BJ (cell line): ENCODE measurements around the gene TMEM171. TPM values are rescaled to one million over a fixed set of nuclear protein-coding genes. Genes with fewer than 3 reads are reported as not detected.

Source experiments
- CTCF ChIA-PET: fragments of 350-600 bp; formaldehyde crosslinking; extraction: SDS; loops from one replicate; lab custom pipeline; 2021; ENCODE audit warnings: antibody characterized with exemption, inconsistent platforms; lab: Yijun Ruan, JAX
- POLR2A ChIA-PET: fragments of 300-600 bp; sonication (Branson Sonifier 250); formaldehyde crosslinking; extraction: SDS; loops from one replicate; lab custom pipeline; 2021; ENCODE audit warnings: antibody characterized with exemption; lab: Charles Lee
- DNase-seq: peaks from one replicate; pipeline ENCODE4 v3.0.0-alpha.2; 2011; ENCODE audit warnings: low read depth
- H3K27me3 ChIP-seq: 2 replicates; pipeline ENCODE4 v1.6.0; 2011; ENCODE audit warnings: low read length; ENCODE audit not compliant: control insufficient read depth, insufficient read depth
- H3K36me3 ChIP-seq: 2 replicates; pipeline ENCODE4 v1.5.1; 2011; ENCODE audit warnings: low read length; ENCODE audit not compliant: control insufficient read depth, insufficient read depth
- H3K4me3 ChIP-seq: 2 replicates; pipeline ENCODE4 v1.5.1; 2011; ENCODE audit warnings: low read depth, mild to moderate bottlenecking, control low read depth, low read length
- CTCF ChIP-seq: IDR thresholded peaks from 2 replicates; pipeline ENCODE4 v1.5.1; 2011; ENCODE audit warnings: low read depth, mild to moderate bottlenecking, control low read depth, inconsistent platforms, low read length, moderate library complexity; ENCODE audit not compliant: insufficient read depth
- polyA minus RNA-seq: library from RNA; depleted of rRNA, polyadenylated mRNA; stranded (reverse); fragments of >200 nt; gene quantifications from 2 replicates; pipeline ENCODE4 v1.2.3, GENCODE V29; 2011; rRNA and poly(A)+ RNA removed
- polyA plus RNA-seq: library from polyadenylated mRNA; depleted of rRNA; stranded (reverse); fragments of >200 nt; gene quantifications from 2 replicates; pipeline ENCODE4 v1.2.3, GENCODE V29; 2011; rRNA removed

TMEM171 gene
- polyA plus RNA-seq: 4.4 and 5.3 TPM in 2 replicates
- polyA minus RNA-seq: 1.3 and 2.1 TPM in 2 replicates

GRCh38 chr5:73120222-73121118, at the start of gene TMEM171:
TMEM171 (plus strand) TSS chr5:73120575; CDS start chr5:73123374, 2,799 bp downstream.
- ChIA-PET POLR2A (no interaction called here), CTCF (interaction anchor here (1.0 kb wide), 1 partner anchor 50 kb away, joined by 3 read pairs; no protein-coding TSS in a partner anchor)
- no peak for DNase-seq

GRCh38 chr5:73081093-73081492, 39.3 kb upstream of the TMEM171 start:
- H3K27me3 ChIP-seq: no peaks in the 10 kb centered on the region
- no peak for DNase-seq
- ChIA-PET CTCF (interaction anchor here (0.8 to 1.6 kb wide), 3 partner anchors 19 to 370 kb away, joined by 3 to 9 read pairs (median 3); no protein-coding TSS in a partner anchor), POLR2A (no interaction called here)
- no peak overlapping the region for H3K4me3 ChIP-seq
- peaks cover 2% of the 10 kb centered on the region; the same call in 1 of the 2 replicates for H3K36me3 ChIP-seq
- no peak for TF ChIP-seq CTCF

More at GRCh38 chr5:73120222-73121118, at the start of gene TMEM171:
- H3K27me3 ChIP-seq: no peaks in the 10 kb centered on the region
- no peak for TF ChIP-seq CTCF
- H3K4me3 ChIP-seq: peak within 1 kb of the TSS; percentile 36
- no peaks in the 10 kb centered on the region for H3K36me3 ChIP-seq

GRCh38 chr5:73088026-73088425, 32.3 kb upstream of the TMEM171 start:
- H3K27me3 ChIP-seq: no peaks in the 10 kb centered on the region
- CTCF ChIA-PET: interaction anchor here (0.6 to 1.8 kb wide), 5 partner anchors 26 to 363 kb away, joined by 3 to 5 read pairs (median 4); no protein-coding TSS in a partner anchor
- DNase-seq: no peak
- no peaks in the 10 kb centered on the region; the same call in 1 of the 2 replicates for H3K36me3 ChIP-seq
- TF ChIP-seq CTCF: no peak
- no peak overlapping the region for H3K4me3 ChIP-seq
- POLR2A ChIA-PET: no interaction called here

GRCh38 chr5:73093943-73094342, 26.4 kb upstream of the TMEM171 start:
- DNase-seq: peak; percentile 21
- CTCF ChIA-PET: interaction anchor here (1.1 to 3.0 kb wide), 5 partner anchors 8 to 357 kb away, joined by 5 to 10 read pairs (median 6); no protein-coding TSS in a partner anchor

More at GRCh38 chr5:73093943-73094342, 26.4 kb upstream of the TMEM171 start:
- POLR2A ChIA-PET: interaction anchor here (0.7 kb wide), 1 partner anchor 1449 kb away, joined by 5 read pairs; no protein-coding TSS in a partner anchor
- TF ChIP-seq CTCF: no peak
- H3K4me3 ChIP-seq: no peak overlapping the region
- H3K36me3 ChIP-seq: no peaks in the 10 kb centered on the region; the same call in 1 of the 2 replicates
- H3K27me3 ChIP-seq: no peaks in the 10 kb centered on the region
